Kasumi-1 (cell line): ENCODE results near the gene KRTAP12-4.
"Not testable (repeated sequence)": the region's sequence is repeated elsewhere in the genome, so short reads cannot be mapped to it uniquely, and the experiment has no call there.

Experiments used
- DNase-seq, 2 experiments: peaks; one replicate each; lab custom pipeline; 2025; lab: John Stamatoyannopoulos, UW

KRTAP12-4 gene

GRCh38 chr21:44611551-44611950, 42.9 kb downstream of the KRTAP12-4 start:
- DNase-seq = no peak

GRCh38 chr21:44610157-44610843, 44.2 kb downstream of the KRTAP12-4 start:
- DNase-seq = not testable (repeated sequence)

- DNase-seq = no peak
Observed at GRCh38 chr21:44609193-44609592, 45.3 kb downstream of the KRTAP12-4 start.

- no peak for DNase-seq
Observed at GRCh38 chr21:44606495-44606894, 48.0 kb downstream of the KRTAP12-4 start.
